GOT3 (cell line): ENCODE measurements around the gene MIPOL1.
"Not testable (repeated sequence)": the region's sequence is repeated elsewhere in the genome, so short reads cannot be mapped to it uniquely, and the experiment has no call there.

Experiments
- DNase-seq: peaks from one replicate; lab custom pipeline; 2025; ENCODE audit warnings: mixed read lengths; lab: John Stamatoyannopoulos, UW

Gene MIPOL1

DNA sequence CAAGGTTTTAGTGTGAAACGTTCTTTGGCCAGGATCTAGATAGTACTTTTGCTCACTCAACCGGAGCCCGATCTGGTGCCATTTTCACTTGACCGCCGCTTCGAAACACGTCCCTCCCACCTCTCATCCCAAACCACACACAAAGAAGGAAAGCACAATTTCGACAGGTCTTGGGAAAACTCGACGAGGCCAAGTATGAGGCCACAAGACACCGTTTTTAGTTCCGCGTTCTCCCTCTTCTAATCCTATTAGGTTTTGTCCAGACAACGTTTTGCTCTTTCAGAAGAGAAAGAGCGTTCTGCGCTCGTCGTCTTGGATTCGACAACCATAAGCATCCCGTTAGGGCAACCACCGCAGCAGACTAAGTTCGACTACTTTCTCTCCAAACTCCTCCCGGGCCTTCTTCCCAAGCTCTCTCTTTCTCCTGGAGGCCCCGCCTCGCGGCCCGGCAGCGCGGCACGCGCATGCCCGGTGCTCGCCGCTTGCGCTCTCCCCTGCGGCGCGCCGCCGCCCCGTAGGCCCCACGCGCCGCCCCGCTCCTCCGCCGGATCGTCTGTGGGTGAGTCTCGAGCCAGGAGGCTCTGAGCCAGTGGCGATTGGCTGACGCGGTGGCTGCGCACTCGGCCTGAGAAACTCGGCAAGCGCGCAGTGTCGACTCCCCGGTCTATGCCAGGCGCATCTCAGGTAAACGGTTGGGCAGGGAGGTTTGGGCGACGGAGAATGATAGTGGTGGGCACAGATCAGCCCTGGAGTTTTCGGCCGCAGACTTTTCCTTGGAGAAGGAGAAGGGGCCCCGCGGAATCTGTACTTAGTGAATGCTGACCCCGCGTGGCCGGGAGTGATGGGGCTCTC, at the start of gene MIPOL1:
Gene MIPOL1 (plus strand): TSS at position 517 of the 852 bp plus-strand sequence. CDS start 49,952 bp downstream, outside the sequence.
- peak; percentile 11 for DNase-seq

DNA sequence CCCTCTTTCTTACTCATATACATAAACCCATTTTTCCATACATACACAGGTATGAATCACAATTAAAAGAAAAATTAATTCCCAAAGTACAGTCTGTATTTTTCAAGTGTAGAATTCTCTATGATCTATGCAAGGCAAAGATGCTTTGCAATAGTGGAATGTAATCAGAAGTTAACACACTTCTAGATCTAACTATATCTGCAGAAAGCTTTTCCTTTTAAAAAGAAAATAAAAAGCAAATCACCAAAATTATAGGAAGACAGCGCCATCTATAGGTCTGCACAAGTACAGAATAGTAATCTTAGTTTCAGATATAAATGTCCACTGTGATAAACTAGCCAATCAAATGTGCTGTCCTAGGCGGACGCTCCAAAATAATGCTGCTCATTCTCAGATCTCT, 47.3 kb upstream of the MIPOL1 start:
- no peak for DNase-seq

DNA sequence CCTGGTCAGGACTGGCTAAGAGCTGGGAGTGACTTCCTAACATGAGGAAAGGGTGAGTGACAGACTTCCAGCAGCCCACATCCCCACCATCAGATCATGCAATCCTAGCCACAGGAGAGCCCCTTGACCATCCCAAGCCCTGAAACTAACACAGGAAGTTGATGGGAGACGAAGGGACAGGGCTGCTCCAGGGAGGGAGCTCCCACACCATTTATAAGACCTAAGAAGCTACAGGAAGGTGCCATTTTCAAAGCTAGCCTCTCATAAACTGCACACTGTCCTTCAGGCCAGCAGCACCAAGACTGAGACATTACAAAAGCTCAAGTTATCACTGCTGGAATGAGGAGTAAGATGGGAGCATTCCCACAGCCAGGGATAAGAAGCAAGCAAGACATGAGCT, 44.7 kb upstream of the MIPOL1 start:
- no peak for DNase-seq

DNA sequence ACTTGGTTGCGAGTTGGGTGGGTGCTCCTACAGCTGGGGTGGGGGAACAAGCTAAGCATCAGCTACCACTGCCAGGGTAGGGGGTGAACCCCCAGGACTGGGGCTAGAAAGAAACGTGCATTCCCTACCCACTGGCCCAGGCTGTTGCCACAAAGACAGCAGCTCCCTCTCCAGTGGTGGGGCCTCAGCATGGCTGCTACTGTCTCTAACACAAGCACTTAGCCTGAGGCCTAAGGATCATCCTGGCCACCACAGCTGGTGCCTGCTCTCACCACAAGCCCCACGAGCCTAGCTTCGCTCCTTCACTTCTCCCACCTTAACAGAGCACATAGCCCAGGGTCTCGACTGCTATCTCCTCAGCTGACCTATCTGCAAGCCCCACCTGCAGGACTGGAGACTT, 44.3 kb upstream of the MIPOL1 start:
- DNase-seq = no peak

GRCh38 chr14:37157987-37158386, 39.8 kb upstream of the MIPOL1 start:
- no peak for DNase-seq

DNA sequence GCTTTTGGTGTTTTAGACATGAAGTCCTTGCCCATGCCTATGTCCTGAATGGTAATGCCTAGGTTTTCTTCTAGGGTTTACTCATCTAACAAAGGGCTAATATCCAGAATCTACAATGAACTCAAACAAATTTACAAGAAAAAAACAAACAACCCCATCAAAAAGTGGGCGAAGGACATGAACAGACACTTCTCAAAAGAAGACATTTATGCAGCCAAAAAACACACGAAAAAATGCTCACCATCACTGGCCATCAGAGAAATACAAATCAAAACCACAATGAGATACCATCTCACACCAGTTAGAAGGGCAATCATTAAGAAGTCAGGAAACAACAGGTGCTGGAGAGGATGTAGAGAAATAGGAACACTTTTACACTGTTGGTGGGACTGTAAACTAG, 35.4 kb upstream of the MIPOL1 start:
- DNase-seq = not testable (repeated sequence)

DNA sequence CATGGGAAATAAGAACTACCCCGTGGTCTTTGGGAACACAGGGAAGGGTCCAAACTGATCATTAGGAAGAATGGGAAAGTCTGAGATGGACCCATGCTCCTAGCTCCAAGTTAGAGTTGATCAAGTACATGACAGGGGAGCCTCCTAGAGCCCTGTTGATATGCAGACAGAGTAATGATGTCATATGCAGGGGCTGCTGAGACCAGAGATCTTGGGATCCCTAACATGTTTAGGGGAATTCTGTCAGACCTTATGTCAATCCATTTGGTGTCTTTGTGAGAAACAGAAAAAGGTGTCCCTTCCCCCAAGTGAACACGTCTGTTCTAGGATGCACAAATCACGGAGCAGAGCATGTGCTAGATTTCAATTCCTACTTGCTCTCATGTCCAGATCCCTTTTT, 31.9 kb upstream of the MIPOL1 start:
- DNase-seq = no peak

DNA sequence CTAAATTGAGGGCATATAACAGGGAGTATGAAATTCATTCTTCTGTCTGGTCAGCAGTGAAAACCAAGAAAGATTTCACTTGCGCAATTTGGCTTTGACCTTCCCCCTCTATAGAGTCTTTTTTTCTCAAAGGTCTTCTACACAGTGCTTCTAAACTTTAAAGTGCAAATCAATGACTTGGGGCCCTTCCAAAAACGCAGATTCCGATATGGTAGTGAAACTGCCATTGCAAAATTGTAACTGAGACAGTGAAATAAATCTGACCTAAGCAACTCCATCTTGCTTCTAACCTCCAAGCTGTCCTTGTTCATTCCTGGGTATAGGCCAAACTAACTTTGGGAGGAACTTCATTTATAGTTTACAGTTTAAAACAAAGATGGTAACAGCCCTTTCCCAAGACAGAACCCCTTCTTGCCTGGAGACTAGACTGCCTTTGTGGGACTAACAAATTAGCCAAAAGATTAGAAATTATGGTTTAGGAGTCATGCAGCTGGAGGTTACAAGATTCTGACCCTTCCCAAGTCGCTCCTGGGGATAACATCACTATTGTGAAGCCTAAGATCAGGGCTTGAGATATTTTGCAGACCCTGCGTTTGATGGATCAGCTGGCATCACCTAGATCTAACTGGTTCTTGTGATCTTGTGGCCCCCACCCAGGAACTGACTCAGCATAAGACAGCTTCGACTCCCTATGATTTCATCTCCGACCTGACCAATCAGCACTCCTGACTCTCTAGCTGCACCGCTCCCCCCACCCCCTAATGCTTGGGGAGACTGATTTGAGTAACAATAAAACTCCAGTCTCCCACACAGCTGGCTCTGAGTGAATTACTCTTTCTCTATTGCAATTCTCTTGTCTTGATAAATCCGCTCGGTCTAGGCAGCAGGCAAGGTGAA, 30.3 kb upstream of the MIPOL1 start:
- DNase-seq = no peak

DNA sequence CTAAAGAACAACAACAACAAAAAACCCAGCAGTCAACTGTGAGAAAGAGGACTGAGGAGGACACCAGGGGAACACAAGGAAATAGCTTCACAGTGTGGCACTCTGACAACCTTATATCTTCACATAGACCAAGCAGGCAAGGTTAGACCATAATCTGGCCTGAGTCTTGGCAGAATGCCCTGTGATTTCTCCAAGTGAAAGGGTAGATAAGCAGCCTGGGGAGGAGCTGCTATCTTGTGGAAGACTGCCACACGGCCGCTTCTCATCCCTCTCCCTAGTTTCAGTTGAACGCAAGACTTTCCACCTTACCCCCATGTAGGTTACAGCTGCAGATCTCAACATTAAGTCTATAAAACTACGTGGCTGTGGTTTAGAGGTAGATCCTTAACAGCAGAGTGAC, 29.0 kb upstream of the MIPOL1 start:
- DNase-seq = no peak

DNA sequence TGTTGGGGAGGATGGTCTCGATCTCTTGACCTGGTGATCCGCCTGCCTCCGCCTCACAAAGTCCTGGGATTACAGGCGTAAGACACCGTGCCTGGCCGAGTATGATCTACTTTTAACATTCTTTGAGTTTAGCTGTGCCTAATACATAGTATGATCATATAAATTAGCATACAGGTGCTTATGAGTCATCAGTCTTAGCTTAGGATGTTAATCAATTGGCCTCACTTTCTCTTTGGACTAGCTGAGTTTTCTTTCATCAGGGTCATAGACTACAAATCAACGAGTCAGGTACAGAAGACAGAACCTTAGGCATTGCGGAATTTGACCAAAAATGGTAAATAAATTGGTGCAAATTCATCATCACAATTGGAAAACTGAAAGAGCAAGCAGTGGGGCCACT, 27.5 kb upstream of the MIPOL1 start:
- DNase-seq = no peak

GRCh38 chr14:37170993-37171392, 26.7 kb upstream of the MIPOL1 start:
- no peak for DNase-seq

- DNase-seq = no peak
Measured at GRCh38 chr14:37171678-37172023, 26.1 kb upstream of the MIPOL1 start.

GRCh38 chr14:37172024-37172869, 25.5 kb upstream of the MIPOL1 start, which contains the start of gene SLC25A21:
Gene SLC25A21, minus strand, starts transcription at chr14:37172606.
- DNase-seq = peak; percentile 16

DNA sequence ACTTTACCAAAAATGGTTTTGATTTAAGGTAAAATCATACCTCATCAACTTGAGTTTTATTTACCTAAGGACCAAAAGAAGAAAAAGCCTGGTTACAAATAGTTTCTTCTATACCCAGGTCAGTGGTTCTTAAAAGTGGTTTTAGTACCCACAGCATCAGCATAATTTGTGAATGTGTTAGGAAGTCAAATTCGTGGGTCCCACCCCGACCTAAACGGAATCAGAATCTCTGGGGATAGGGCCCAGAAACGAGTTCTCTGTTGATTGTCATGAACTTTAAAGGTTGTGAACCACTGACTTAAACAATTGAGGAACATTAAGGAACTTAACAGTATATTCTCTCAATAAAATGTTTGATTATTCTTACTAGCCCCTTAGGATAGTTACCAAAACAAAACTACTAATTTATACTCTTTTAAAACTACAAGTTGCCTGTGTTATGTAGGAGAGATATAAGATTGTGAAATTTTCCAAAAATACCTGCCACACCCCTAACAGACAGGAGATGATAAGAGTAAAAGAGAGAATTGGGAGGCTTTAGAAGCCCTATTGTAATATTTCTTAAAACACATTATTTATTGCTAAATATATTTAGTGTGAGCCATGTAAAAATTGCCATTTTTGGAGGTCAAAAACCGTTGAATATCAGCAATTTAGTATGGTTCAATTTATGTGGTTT, 24.7 kb upstream of the MIPOL1 start:
- DNase-seq = no peak

DNA sequence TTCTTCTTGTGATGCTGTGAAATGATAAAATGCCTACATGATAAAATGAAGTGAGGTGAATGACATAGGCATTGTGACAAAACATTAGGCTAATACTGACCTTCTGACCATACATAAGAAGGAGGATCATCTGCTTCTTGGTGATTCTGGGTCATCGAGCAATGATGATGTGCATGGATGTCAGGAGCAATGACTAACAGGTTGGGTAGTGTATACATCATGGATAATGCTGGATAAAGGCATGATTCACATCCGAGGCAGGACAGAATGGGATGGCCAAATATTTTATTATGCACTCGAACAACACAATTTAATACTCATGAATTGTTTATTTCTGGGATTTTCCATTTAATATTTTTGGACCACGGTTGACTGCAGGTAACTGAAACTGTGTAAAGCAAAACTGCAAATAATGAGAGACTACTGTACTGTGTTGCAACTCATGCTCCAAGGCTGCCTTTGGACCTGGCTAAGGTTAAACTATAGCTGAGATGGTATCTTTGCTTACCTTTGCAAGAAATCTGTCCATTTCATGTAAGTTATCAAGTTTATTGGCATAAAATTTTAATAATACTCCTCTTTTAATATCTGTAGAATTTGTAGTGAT, 17.7 kb upstream of the MIPOL1 start:
- DNase-seq = no peak

- DNase-seq = not testable (repeated sequence)
Measured at GRCh38 chr14:37180886-37181285, 16.9 kb upstream of the MIPOL1 start.

DNA sequence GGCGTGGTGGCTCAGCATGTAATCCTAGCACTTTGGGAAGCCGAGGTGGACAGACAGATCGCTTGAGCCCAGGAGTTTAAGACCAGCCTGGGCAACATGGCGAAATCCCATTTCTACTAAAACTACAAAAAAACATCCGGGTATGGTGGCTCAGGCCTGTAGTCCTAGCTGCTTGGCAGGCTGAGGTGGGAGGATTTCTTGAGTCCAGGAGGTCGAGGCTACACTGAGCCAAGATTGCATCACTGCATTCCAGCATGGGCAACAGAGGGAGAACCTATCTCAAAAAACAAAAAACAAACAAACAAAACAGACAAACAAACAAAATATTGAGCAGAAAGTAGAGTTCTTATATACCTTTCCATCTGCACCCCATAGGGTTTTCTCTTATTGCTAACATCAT, 16.3 kb upstream of the MIPOL1 start:
- no peak for DNase-seq

- DNase-seq = not testable (repeated sequence)
Measured at GRCh38 chr14:37184520-37184919, 13.2 kb upstream of the MIPOL1 start.

GRCh38 chr14:37185670-37186069, 12.1 kb upstream of the MIPOL1 start:
- no peak for DNase-seq

DNA sequence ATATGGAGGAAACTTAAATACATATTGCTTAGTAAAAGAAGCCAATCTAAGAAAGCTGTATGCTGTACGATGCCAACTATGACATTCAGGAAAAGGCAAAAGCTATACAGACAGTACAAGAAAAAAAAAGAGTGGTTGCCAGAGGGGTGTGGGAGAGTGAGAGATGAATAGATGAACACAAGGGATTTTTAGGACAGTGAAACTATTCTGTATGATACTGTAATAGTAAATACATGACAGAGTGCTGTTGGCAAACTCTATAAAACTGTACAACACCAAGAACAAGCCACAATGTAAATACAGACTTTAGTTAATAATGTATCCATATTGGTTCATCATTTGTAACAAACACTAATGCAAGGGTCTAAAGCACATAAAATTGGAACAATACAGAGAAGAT, 10.9 kb upstream of the MIPOL1 start:
- no peak for DNase-seq

DNA sequence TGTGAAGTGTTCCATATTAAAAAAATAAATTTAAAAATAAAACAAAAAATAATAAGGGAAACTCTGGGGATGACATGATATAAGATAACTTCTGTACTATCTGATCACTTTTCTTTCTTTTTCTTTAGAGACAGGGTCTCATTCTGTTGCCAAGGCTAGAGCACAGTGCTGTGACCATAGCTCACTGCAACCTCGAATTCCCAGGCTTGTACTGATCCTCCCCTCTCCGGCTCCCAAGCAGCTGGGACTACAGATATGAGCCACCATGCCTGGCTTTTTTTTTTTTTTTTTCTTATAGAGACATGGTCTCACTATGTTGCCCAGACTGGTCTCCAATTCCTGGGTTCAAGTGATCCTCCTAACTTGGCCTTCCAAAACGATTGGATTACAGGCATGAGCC, 10.4 kb upstream of the MIPOL1 start:
- no peak for DNase-seq
